Caco-2 (cell line): ENCODE measurements around the gene HSPA6. TPM values are rescaled to one million over a fixed set of nuclear protein-coding genes. Genes with fewer than 3 reads are reported as not detected.

Source experiments
- BruUV-seq: library from RNA; stranded (reverse); fragments of 400-500 nt; replicated peaks from 2 replicates; lab custom pipeline; 2021; lab: Mats Ljungman, UMichigan
- CTCF ChIA-PET: fragments of 300-600 bp; sonication (Branson Sonifier 250); formaldehyde crosslinking; loops from one replicate; lab custom pipeline; 2022; ENCODE audit warnings: antibody characterized with exemption; lab: Charles Lee
- POLR2A ChIA-PET: fragments of 300-600 bp; sonication (Branson Sonifier 250); formaldehyde crosslinking; loops from one replicate; lab custom pipeline; 2022; ENCODE audit warnings: antibody characterized with exemption; lab: Charles Lee
- DNase-seq, 2 experiments: peaks; one replicate each; pipeline versions ENCODE4 v3.0.0 to v3.0.0-alpha.2; 2020 to 2022
- H3K27me3 ChIP-seq: replicated peaks from 2 replicates; pipeline ENCODE4 v1.6.0; 2011; ENCODE audit warnings: low read length; ENCODE audit not compliant: control insufficient read depth, insufficient read depth
- H3K36me3 ChIP-seq: 2 replicates; pipeline ENCODE4 v1.5.1; 2011; ENCODE audit warnings: low read length; ENCODE audit not compliant: control insufficient read depth, insufficient read depth
- H3K4me1 ChIP-seq: fragments of 250-450 bp; sonication (Bioruptor Pico); 2 replicates; pipeline ENCODE4 v1.5.1; 2020; ENCODE audit warnings: mild to moderate bottlenecking
- H3K4me3 ChIP-seq: 2 replicates; pipeline ENCODE4 v1.5.1; 2011; ENCODE audit warnings: low read depth, mild to moderate bottlenecking, control low read depth, low read length
- H3K9me3 ChIP-seq: fragments of 250-450 bp; sonication (Bioruptor Pico); 2 replicates; pipeline ENCODE4 v1.5.1; 2020; ENCODE audit warnings: mild to moderate bottlenecking, moderate library complexity
- H3K27ac Mint-ChIP-seq: one replicate; pipeline ENCODE4 v1.8.0; 2022; ENCODE audit warnings: mixed read lengths; ENCODE audit not compliant: unreplicated experiment
- H3K27me3 Mint-ChIP-seq: one replicate; pipeline ENCODE4 v1.8.0; 2022; ENCODE audit warnings: mixed read lengths; ENCODE audit not compliant: insufficient read depth, unreplicated experiment
- H3K36me3 Mint-ChIP-seq: one replicate; pipeline ENCODE4 v1.8.0; 2022; ENCODE audit warnings: mild to moderate bottlenecking, mixed read lengths; ENCODE audit not compliant: insufficient read depth, unreplicated experiment
- H3K4me1 Mint-ChIP-seq: one replicate; pipeline ENCODE4 v1.8.0; 2022; ENCODE audit warnings: low read depth, mixed read lengths; ENCODE audit not compliant: unreplicated experiment
- H3K4me3 Mint-ChIP-seq: one replicate; pipeline ENCODE4 v1.8.0; 2022; ENCODE audit warnings: mild to moderate bottlenecking, moderate library complexity, mixed read lengths; ENCODE audit not compliant: unreplicated experiment
- H3K9me3 Mint-ChIP-seq: one replicate; pipeline ENCODE4 v1.8.0; 2022; ENCODE audit warnings: mixed read lengths; ENCODE audit not compliant: unreplicated experiment
- CTCF ChIP-seq, 2 experiments: fragments of 200-600 bp in 1 of 2; IDR thresholded peaks; 1 replicate in 1 of 2; 2 replicates in 1 of 2; pipeline versions ENCODE4 v1.5.1 to v1.8.0; 2011 to 2022; ENCODE audit warnings: antibody characterized with exemption in 1 of 2, control low read depth in 1 of 2, inconsistent platforms in 1 of 2, low read depth in 1 of 2, low read length in 1 of 2, mild to moderate bottlenecking in 1 of 2, moderate library complexity in 1 of 2; ENCODE audit not compliant: insufficient read depth in 1 of 2, severe bottlenecking in 1 of 2, unreplicated experiment in 1 of 2
- intact Hi-C: fragments of 100-400 bp; cut with micrococcal nuclease; formaldehyde crosslinking; loops from one replicate; pipeline ENCODE4 v1.10.0; 2022; ENCODE audit not compliant: unreplicated experiment
- total RNA-seq: library from RNA; stranded (reverse); gene quantifications from 2 replicates; pipeline ENCODE4 v1.2.3, GENCODE V29; 2022

HSPA6 gene
- total RNA-seq, 1 experiment from 2014 or later = 0.32 TPM

- ChIA-PET CTCF (no interaction called here), POLR2A (no interaction called here)
- no peak for TF ChIP-seq CTCF (IDR thresholded peaks at IDR 0.05; ENCODE audit: insufficient read depth in 1 of 2, low read depth in 1 of 2, low read length in 1 of 2, severe bottlenecking in 1 of 2, unreplicated experiment in 1 of 2)
- BruUV-seq = no TSS peak
- no peak overlapping the region for H3K4me3 ChIP-seq
- intact Hi-C loops = no loop called here
- Mint-ChIP-seq H3K4me1 (no peaks in the 10 kb centered on the region), H3K27ac (no peak overlapping the region), H3K36me3 (no peaks in the 10 kb centered on the region), H3K27me3 (peaks cover 2% of the 10 kb centered on the region), H3K4me3 (no peak overlapping the region), H3K9me3 (no peaks in the 10 kb centered on the region)
- H3K27me3 ChIP-seq = no peaks in the 10 kb centered on the region; the same call in none of the 2 replicates
- no peaks in the 10 kb centered on the region for H3K36me3 ChIP-seq
- 0 out of 2 replicates have a peak, but pooled peaks cover 3% of the 10 kb centered on the region for H3K9me3 ChIP-seq
- DNase-seq = no peak
- no peaks in the 10 kb centered on the region for H3K4me1 ChIP-seq
Observed at GRCh38 chr1:161480381-161481035, 43.8 kb upstream of the HSPA6 start.

GRCh38 chr1:161481624-161482392 is 42.5 kb upstream of the HSPA6 start:
- POLR2A ChIA-PET = no interaction called here
- intact Hi-C loops = no loop called here
- DNase-seq = no peak
- Histone ChIP-seq H3K36me3 (no peaks in the 10 kb centered on the region), H3K4me3 (no peak overlapping the region), H3K27me3 (no peaks in the 10 kb centered on the region; the same call in none of the 2 replicates), H3K9me3 (0 out of 2 replicates have a peak, but pooled peaks cover 3% of the 10 kb centered on the region), H3K4me1 (no peaks in the 10 kb centered on the region)
- Mint-ChIP-seq H3K4me3 (no peak overlapping the region), H3K27ac (no peak overlapping the region), H3K4me1 (no peaks in the 10 kb centered on the region), H3K27me3 (peaks cover 6% of the 10 kb centered on the region), H3K9me3 (no peaks in the 10 kb centered on the region), H3K36me3 (no peaks in the 10 kb centered on the region)
- CTCF ChIA-PET = no interaction called here
- BruUV-seq = no TSS peak
- no peak for TF ChIP-seq CTCF (IDR thresholded peaks at IDR 0.05; ENCODE audit: insufficient read depth in 1 of 2, low read depth in 1 of 2, low read length in 1 of 2, severe bottlenecking in 1 of 2, unreplicated experiment in 1 of 2)

- Mint-ChIP-seq H3K36me3 (no peaks in the 10 kb centered on the region), H3K4me1 (no peaks in the 10 kb centered on the region), H3K9me3 (no peaks in the 10 kb centered on the region), H3K27ac (no peak overlapping the region), H3K27me3 (peaks cover 6% of the 10 kb centered on the region), H3K4me3 (no peak overlapping the region)
- CTCF ChIA-PET = no interaction called here
- Histone ChIP-seq H3K4me3 (no peak overlapping the region), H3K36me3 (no peaks in the 10 kb centered on the region), H3K4me1 (no peaks in the 10 kb centered on the region), H3K9me3 (0 out of 2 replicates have a peak, but pooled peaks cover 3% of the 10 kb centered on the region), H3K27me3 (no peaks in the 10 kb centered on the region; the same call in none of the 2 replicates)
- POLR2A ChIA-PET = no interaction called here
- BruUV-seq = no TSS peak
- intact Hi-C loops = no loop called here
- DNase-seq = no peak
- no peak for TF ChIP-seq CTCF (IDR thresholded peaks at IDR 0.05; ENCODE audit: insufficient read depth in 1 of 2, low read depth in 1 of 2, low read length in 1 of 2, severe bottlenecking in 1 of 2, unreplicated experiment in 1 of 2)
Observed at GRCh38 chr1:161482610-161483009, 41.7 kb upstream of the HSPA6 start.
